HepG2 (cell line): ENCODE measurements around the gene SQSTM1. TPM values are rescaled to one million over a fixed set of nuclear protein-coding genes. Genes with fewer than 3 reads are reported as not detected.

Source experiments
- ARID5B ChIP-seq: IDR thresholded peaks from 2 replicates; pipeline ENCODE4 v1.4.0; 2020; ENCODE audit warnings: mild to moderate bottlenecking, missing genetic modification reagents
- ARNT2 ChIP-seq: sonication (generic); formaldehyde crosslinking; IDR thresholded peaks from 2 replicates; pipeline ENCODE4 v1.8.0; 2022; ENCODE audit warnings: mild to moderate bottlenecking, low read depth, missing genetic modification reagents, moderate library complexity
- BORCS8-MEF2B ChIP-seq: sonication (generic); formaldehyde crosslinking; IDR thresholded peaks from 2 replicates; pipeline ENCODE4 v1.8.0; 2022; ENCODE audit warnings: mild to moderate bottlenecking, missing genetic modification reagents
- EHMT2 ChIP-seq: fragments of 200-600 bp; sonication (generic); IDR thresholded peaks from 2 replicates; pipeline ENCODE4 v1.7.0; 2017; ENCODE audit warnings: antibody characterized with exemption, low read depth, low read length, borderline replicate concordance
- GATAD1 ChIP-seq: IDR thresholded peaks from 2 replicates; pipeline ENCODE4 v1.6.1; 2016; ENCODE audit warnings: missing genetic modification reagents, missing compliant biosample characterization
- HES4 ChIP-seq: sonication (generic); formaldehyde crosslinking; IDR thresholded peaks from 2 replicates; pipeline ENCODE4 v1.9.0; 2021; ENCODE audit warnings: mild to moderate bottlenecking, missing genetic modification reagents, borderline replicate concordance
- HOXA9 ChIP-seq: sonication (generic); formaldehyde crosslinking; IDR thresholded peaks from 2 replicates; pipeline ENCODE4 v1.8.1; 2022; ENCODE audit warnings: missing genetic modification reagents, mild to moderate bottlenecking, moderate library complexity, borderline replicate concordance
- LCORL ChIP-seq, 2 experiments: fragments of 450-650 bp in 1 of 2; sonication (generic) in 1 of 2; formaldehyde crosslinking in 1 of 2; IDR thresholded peaks; 2 replicates each; pipeline versions ENCODE4 v1.5.0 to v1.6.1; 2017 to 2020; ENCODE audit warnings: antibody characterized with exemption in 1 of 2, missing genetic modification reagents in 1 of 2
- SP140L ChIP-seq: sonication (generic); formaldehyde crosslinking; IDR thresholded peaks from 2 replicates; pipeline ENCODE4 v1.4.0; 2020; ENCODE audit warnings: missing genetic modification reagents, borderline replicate concordance
- TBP ChIP-seq: sonication (generic); formaldehyde crosslinking; IDR thresholded peaks from 2 replicates; pipeline ENCODE4 v1.5.0; 2020; ENCODE audit warnings: missing genetic modification reagents
- YEATS2 ChIP-seq: sonication (generic); formaldehyde crosslinking; IDR thresholded peaks from 2 replicates; pipeline ENCODE4 v1.4.0; 2020; ENCODE audit warnings: missing genetic modification reagents, borderline replicate concordance
- YY1 ChIP-seq: IDR thresholded peaks from 2 replicates; pipeline ENCODE4 v1.6.1; 2011; ENCODE audit warnings: low read length, low read depth, moderate library complexity, mild to moderate bottlenecking; ENCODE audit not compliant: insufficient read depth, insufficient replicate concordance
- ZC3H4 ChIP-seq: sonication (generic); formaldehyde crosslinking; IDR thresholded peaks from 2 replicates; pipeline ENCODE4 v1.4.0; 2020; ENCODE audit warnings: missing genetic modification reagents, borderline replicate concordance
- ZNF256 ChIP-seq: sonication (generic); formaldehyde crosslinking; conservative IDR thresholded peaks from 2 replicates; pipeline ENCODE4 v1.4.0; 2020; ENCODE audit warnings: missing genetic modification reagents
- ZNF362 ChIP-seq: sonication (generic); formaldehyde crosslinking; IDR thresholded peaks from 2 replicates; pipeline ENCODE4 v1.4.0; 2020; ENCODE audit warnings: missing genetic modification reagents, mild to moderate bottlenecking, borderline replicate concordance
- ZNF496 ChIP-seq: sonication (generic); formaldehyde crosslinking; IDR thresholded peaks from 2 replicates; pipeline ENCODE4 v1.8.1; 2023; ENCODE audit warnings: mild to moderate bottlenecking, moderate library complexity, missing genetic modification reagents; ENCODE audit not compliant: insufficient replicate concordance
- ZNF574 ChIP-seq: sonication (generic); formaldehyde crosslinking; IDR thresholded peaks from 2 replicates; pipeline ENCODE4 v1.4.0; 2020; ENCODE audit warnings: missing genetic modification reagents
- ZNF674 ChIP-seq: sonication (generic); formaldehyde crosslinking; IDR thresholded peaks from 2 replicates; pipeline ENCODE4 v1.5.0; 2020; ENCODE audit warnings: low read depth, mild to moderate bottlenecking, missing genetic modification reagents
- ZNF768 ChIP-seq: sonication (generic); formaldehyde crosslinking; IDR thresholded peaks from 2 replicates; pipeline ENCODE4 v1.4.0; 2020; ENCODE audit warnings: missing genetic modification reagents
- ZNF83 ChIP-seq: sonication (generic); formaldehyde crosslinking; IDR thresholded peaks from 2 replicates; pipeline ENCODE4 v1.4.0; 2020; ENCODE audit warnings: missing genetic modification reagents, mild to moderate bottlenecking, borderline replicate concordance
- polyA plus RNA-seq, 8 experiments: library from polyadenylated mRNA; depleted of rRNA in 3 of 8; stranded (reverse) in 7 of 8; unstranded in 1 of 8; fragments of >200 nt; fragmentation: Illumina TruSeq in 4 of 8; extraction: Trizol in 4 of 8; gene quantifications; 2 replicates each; pipeline versions ENCODE4 v1.2.1 to v1.2.3, GENCODE V29; 2011 to 2016; ENCODE audit warnings: low read depth in 4 of 8, missing spikeins in 1 of 8, mixed read lengths in 1 of 8; ENCODE audit not compliant: insufficient read depth in 1 of 8
- total RNA-seq, 5 experiments: library from RNA; depleted of rRNA; stranded (reverse); fragments of >200 nt; fragmentation: Illumina TruSeq; extraction: Trizol; gene quantifications; 2 replicates each; pipeline ENCODE4 v1.2.3, GENCODE V29; 2016; ENCODE audit warnings: low read depth in 1 of 5

The SQSTM1 gene
- total and polyA plus RNA-seq, 2 of the 13 experiments (the other 11 are each of a cell fraction or from before 2014, with no cell fraction given), result 90.9 to 160 TPM

GRCh38 chr5:179805529-179806249, 15.0 kb upstream of the SQSTM1 start (continued):
- TF ChIP-seq HOXA9 (CRISPR knock-in tag), result no peak; the same call in 1 of the 2 replicates
- TF ChIP-seq ZNF674 (CRISPR knock-in tag), result no peak
- peak; percentile 82 for TF ChIP-seq ARNT2 (CRISPR knock-in tag)
- no peak for TF ChIP-seq EHMT2
- TF ChIP-seq ZNF83 (CRISPR knock-in tag), result no peak; the same call in 1 of the 2 replicates
- TF ChIP-seq ZNF256 (CRISPR knock-in tag), result no peak
- no peak for TF ChIP-seq ARID5B (CRISPR knock-in tag)
- TF ChIP-seq YY1, result peak; percentile 1
- TF ChIP-seq ZC3H4 (CRISPR knock-in tag), result no peak
- TF ChIP-seq ZNF768 (CRISPR knock-in tag), result peak; percentile 12; the same call in 1 of the 2 replicates
- TF ChIP-seq LCORL (IDR thresholded peaks at IDR 0.05), result no peak
- 0 out of 2 replicates have a peak, but pooled peaks have one; percentile 3 for TF ChIP-seq LCORL (CRISPR knock-in tag; IDR thresholded peaks at IDR 0.05)
- no peak for TF ChIP-seq ZNF362 (CRISPR knock-in tag)
- TF ChIP-seq YEATS2, result no peak; the same call in 1 of the 2 replicates
- TF ChIP-seq GATAD1 (CRISPR knock-in tag), result no peak; the same call in 1 of the 2 replicates
- peak; percentile 37 for TF ChIP-seq ZNF574 (CRISPR knock-in tag)
- peak; percentile 56; the same call in 1 of the 2 replicates for TF ChIP-seq BORCS8-MEF2B
- TF ChIP-seq HES4, result peak; percentile 14; the same call in 1 of the 2 replicates
- TF ChIP-seq SP140L (CRISPR knock-in tag), result no peak
- no peak for TF ChIP-seq ZNF496
- TF ChIP-seq TBP (CRISPR knock-in tag), result 0 out of 2 replicates have a peak, but pooled peaks have one; percentile 23
- TF ChIP-seq, all 625 proteins: peak for 92
